ENCODE results near the gene BBS9. TPM values are rescaled to one million over a fixed set of nuclear protein-coding genes. Genes with fewer than 3 reads are reported as not detected.

BBS9 gene
- polyA plus RNA-seq, 3 donors, result 2.7 to 10.6 (median 4.8) TPM

DNA sequence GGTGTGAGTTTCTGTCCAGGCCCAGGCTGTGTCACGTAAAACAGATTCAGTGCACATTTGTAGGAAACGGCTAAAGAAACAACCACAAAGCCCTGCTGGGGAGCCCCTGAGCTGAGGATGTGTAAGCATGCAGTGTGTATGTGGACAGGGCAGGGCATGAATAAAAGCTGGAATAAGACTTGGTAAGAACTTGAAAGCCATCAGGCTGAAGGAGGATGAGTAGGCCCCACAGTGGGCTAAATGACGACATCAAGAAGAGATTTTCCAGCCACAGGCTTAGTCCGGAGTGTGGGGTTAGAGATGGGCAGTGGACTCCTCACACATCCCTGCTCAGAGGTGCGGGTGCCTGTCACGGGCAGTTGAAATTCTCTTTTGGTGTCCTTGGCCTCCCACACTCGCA is 505.2 kb downstream of the BBS9 start:
- 83 to 96% (median 84%) methylated on average over 6 to 7 of the region's 7 CpGs for WGBS, 3 donors
- H3K27ac ChIP-seq (ENCODE audit: low read depth, low read length), result no peak overlapping the region

DNA sequence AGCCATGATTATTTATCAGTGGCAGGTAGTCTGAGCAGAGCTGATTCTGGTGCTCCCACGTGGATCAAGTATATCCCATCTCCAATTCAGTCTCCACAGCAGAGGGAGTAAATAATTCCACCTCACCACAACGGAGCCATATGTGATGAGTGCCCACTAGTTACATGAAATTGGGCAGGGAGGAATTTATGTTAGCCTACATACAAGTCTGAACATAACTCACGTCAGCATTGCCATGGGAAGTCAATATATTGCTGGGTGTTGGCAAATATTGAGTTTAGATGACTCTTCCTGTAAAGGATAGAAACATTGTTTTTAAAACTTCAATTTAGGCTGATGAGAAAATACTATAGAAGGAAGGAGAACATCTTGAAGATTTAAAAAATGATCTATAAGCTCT is 507.0 kb downstream of the BBS9 start:
- 88 to 97% (median 90%) methylated on average over 3 of the region's 3 CpGs for WGBS, 3 donors
- no peak overlapping the region for H3K27ac ChIP-seq (ENCODE audit: low read depth, low read length)

DNA sequence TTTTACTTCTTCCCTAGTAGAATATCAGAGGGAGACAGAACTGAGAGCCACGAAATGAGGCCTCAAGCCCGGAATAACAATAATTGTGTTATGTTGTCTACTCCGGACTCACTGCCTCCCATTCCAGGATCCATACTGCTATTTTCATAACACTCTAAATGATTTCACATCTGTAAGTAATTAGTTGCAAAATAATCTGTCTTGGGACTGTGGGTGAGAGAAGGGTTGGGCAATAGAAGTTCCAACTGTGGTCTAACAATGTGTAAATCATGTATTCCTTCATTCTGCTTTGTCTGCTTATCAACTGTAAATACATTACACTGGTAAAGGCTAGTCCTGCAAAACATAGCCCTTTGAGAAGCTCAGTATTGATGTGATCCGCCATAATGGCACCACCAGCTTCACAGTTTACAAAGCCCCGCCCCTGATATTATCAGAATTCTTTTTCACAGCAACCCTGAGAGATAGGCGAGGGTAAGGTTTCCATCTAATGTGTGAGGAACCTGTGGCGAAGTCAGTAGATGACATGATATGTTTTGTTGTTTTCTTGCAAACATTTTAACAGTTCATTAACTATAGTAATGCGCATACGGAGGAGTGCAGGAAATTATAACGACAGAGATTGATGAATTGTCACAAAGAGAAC is 510.3 kb downstream of the BBS9 start:
- H3K27ac ChIP-seq (ENCODE audit: low read depth, low read length), result no peak overlapping the region
- 80 to 82% (median 82%) methylated on average over 10 of the region's 10 CpGs for WGBS, 3 donors

DNA sequence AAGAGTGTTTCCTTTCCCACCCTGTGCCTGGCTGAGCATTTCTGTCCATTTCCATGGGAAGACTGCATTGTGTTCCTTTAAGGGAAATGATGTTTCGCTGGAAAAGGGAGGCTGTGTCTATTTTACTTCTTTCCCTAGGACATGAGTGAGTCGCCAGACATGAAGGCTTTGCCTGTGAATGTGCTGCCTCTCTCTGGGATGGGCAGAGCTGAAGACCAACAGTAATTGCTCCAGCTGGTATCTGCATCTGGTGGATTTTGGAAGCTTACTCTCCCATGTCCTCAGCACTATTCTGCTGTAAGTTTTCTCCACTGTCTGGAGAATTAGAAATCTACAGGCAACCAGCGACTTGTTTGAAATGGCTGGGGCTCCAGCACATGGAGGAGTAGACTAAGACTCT is 511.4 kb downstream of the BBS9 start:
- WGBS, 3 donors, result 91 to 95% (median 94%) methylated on average over 3 of the region's 3 CpGs
- no peak overlapping the region for H3K27ac ChIP-seq (ENCODE audit: low read depth, low read length)

DNA sequence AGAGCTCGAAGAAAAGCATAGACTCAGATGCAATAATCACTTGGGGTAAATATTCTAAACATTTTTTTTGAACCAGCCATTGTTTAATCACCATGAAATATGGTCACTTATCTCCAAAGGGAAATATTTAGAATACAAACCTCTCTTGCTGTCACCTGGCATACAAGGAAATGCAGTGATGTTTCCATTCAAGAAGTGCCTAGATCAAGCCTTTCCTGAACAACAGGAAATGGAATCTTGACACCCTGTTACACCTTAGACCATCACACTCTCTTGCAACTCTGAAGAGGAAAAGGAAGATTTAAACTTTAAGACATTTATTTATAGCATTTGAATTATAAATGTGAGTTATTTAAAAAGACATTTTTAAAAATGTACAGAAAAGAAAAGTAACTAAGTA is 512.9 kb downstream of the BBS9 start:
- WGBS, 3 donors, result 76 to 85% (median 78%) methylated on average over 1 of the region's 1 CpG
- no peak overlapping the region for H3K27ac ChIP-seq (ENCODE audit: low read depth, low read length)

DNA sequence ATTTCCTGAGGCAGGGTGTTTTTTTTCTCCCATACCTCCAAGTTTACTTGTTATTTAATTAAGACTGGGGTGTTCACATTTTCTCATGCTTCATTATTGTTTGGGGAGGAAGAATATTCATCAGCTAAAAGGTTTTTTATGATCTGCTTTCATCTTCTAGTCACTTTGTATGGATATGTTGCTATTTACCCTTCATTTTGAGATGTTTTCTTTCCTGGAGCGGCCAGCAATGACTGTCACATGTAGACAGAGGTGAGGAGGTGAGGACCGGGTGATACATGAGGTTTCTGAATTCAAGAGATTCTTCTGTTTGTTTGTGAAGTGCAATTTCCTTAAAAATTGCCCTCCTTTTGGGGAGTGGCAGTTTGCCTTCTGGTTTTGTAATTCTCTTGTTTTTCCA is 514.2 kb downstream of the BBS9 start:
- WGBS, 3 donors, result 79 to 91% (median 88%) methylated on average over 2 of the region's 2 CpGs
- H3K27ac ChIP-seq (ENCODE audit: low read depth, low read length), result no peak overlapping the region

DNA sequence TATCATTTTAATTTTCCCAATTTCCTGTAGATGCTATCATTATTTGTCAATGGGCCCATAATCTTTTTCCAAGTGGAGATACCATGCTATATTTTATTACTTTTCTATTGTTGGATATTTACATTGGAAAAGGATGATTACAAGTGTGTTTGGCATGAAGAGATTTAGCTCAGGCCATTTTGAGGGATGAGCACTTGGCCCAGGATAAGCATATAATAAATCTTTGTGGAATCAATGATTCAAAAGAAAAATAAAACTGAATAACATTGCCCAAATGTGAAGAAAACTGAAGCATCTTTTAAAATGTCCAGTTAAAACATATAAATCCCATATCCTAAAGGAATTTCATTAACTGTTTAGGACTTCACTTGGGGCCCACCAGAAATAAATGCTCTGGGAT is 515.1 kb downstream of the BBS9 start:
- no peak overlapping the region for H3K27ac ChIP-seq (ENCODE audit: low read depth, low read length)

DNA sequence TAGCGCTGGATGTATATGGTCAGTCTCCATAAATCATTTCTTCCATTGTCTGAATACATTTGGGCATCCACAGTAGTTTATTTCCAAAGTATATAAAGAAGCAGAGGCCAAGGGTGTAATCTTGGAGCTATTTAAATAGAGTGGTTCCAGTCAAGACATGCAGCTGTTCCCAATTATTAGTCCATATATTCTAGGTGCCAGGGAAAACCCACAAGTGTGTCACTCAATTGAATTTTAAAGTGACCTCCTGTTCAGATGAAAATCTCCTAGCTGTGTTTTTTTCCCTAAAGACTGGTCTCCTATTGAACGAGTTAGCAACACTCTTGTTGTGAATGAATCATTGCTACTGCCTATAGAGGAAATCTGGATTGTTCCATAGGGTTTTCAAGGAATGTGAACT is 515.7 kb downstream of the BBS9 start:
- 88 to 92% (median 88%) methylated on average over 2 of the region's 2 CpGs for WGBS, 3 donors

DNA sequence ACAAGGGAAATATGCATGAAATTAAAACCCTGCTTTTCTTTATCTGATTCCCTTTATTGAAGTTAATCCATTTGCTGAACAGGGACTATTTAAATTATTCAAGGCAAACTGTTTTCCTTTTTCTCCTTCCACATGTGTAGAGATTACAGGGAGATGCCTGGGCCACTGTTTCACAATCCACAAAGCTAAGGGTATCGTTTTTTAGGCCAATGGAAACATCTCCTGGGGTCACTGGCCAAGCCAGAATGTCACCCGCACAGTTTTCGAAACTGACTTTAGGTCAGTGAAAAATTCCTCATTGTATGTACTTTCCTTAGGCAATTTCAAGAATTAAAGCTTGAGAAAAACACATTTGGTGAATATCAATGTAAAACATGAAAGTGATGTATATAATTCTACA is 516.8 kb downstream of the BBS9 start:
- WGBS, 3 donors, result 82 to 90% (median 84%) methylated on average over 3 of the region's 3 CpGs
- H3K27ac ChIP-seq (ENCODE audit: low read depth, low read length), result no peak overlapping the region

More for the DNA sequence above, 515.7 kb downstream of the BBS9 start:
- H3K27ac ChIP-seq (ENCODE audit: low read depth, low read length), result no peak overlapping the region

DNA sequence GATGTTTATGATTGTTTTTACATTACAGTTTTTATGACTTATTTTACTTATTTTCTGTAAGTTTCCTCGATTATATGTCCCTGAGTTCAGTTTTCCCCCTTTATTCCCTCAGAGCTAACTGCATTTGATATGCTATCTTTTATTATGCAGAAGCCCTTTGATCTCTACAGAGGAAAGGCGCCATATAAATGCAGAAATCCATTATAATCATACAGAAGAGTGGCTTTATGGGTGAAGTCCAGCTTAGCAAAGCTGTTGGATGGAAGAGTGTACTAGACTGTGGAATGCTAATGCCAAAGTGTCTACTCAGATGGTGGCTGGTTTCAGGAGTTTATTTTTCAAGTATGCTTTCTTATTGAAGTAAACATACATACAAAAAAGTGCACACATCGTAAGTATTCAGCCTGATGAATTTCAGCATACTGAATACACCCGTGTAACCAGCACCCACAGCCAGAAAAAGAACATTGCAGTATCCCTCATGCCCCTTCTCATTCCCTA is 517.6 kb downstream of the BBS9 start:
- 94 to 95% (median 94%) methylated on average over 4 of the region's 4 CpGs for WGBS, 3 donors

DNA sequence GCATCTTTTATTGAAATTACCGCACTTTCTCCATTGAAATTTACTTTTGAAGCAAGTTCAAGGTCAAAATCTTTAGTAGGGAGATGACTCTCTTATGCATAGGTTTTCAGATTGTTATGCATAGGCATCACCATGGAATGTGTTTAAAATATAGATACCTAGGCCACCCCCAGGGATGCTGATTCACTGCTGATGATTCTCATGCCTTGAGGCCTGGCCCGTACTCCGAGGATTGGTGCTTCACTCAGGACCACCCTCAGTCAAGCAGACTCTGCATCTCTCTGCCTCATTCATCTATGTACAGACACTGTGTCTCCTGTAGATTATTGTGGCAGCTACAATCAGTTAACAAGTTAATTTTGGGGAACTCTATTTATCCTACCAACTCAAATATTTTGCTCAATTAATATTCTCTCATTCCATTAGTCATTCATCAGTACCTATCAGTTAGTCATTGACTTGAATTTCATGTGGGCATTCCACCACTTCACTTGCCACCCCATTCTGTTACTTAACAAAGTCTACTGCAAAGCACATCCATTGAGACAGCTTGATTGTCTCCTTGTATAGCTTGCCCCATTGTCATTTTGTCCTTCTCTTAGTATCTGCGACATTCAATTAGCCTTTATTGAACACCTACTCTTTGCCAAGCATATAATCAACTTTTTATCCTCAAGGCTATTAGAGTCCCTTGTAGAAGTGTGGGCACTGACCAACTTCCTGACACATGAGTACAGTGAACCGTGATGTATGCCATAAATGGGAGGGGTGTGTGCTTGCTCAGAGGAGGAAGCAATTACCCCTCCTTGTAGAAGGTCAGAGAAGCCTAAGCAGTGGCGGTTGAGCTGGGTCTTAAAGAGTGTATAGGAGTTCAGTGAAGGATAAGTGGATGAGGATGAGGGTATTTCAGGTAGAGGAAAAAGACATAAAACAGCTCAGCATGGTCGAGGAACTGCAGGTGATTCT is 520.4 kb downstream of the BBS9 start:
- 90 to 91% (median 91%) methylated on average over 7 of the region's 7 CpGs for WGBS, 3 donors
- H3K27ac ChIP-seq (ENCODE audit: low read depth, low read length), result no peak overlapping the region

More for the DNA sequence above, 517.6 kb downstream of the BBS9 start:
- H3K27ac ChIP-seq (ENCODE audit: low read depth, low read length), result no peak overlapping the region

DNA sequence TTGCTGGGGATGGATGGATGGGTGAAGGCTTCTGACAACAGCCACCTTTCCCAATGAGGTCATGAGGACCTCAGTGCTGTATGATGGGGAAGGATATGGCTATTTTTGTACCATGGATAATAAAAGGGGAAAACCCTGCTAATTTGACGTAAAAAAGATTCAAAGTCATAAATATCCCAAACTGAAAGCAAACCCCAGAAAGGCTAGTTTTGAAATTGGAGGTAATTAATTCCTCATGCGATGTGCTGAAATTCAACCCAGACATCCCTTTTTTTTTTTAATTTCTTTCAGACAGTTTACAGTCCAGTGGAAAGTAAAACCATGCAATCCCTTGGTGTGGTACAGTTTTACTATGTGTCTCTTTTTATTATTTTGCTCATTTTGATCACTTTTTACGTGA is 521.5 kb downstream of the BBS9 start:
- WGBS, 3 donors, result 66 to 88% (median 82%) methylated on average over 3 of the region's 3 CpGs
- H3K27ac ChIP-seq (ENCODE audit: low read depth, low read length), result no peak overlapping the region

DNA sequence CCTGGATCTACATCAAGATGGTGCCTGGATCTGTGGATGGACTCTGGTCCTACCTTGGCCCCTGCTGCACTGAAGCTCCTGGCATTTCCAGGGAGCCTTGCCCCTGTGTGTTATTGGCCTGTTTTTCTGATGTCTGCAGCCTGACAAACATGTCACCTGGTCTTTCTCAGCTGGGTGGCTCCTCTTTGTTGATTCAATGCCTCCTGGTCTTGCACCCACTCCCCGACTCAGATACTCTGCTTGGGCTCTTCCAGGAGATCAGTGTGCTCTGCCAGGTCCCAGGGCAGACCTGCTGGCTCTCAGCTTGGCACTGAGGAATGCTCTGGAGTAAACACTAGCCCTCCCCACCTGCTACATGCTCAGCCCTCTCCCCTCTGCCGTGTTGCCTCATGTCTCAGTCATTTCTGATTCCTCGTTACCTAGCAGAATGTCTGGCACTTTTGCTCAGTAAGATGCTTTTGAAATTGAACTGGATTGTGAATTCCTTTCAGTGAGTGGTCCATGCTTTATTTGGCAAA is 522.7 kb downstream of the BBS9 start:
- 71 to 91% (median 83%) methylated on average over 3 of the region's 3 CpGs for WGBS, 3 donors
- no peak overlapping the region for H3K27ac ChIP-seq (ENCODE audit: low read depth, low read length)

DNA sequence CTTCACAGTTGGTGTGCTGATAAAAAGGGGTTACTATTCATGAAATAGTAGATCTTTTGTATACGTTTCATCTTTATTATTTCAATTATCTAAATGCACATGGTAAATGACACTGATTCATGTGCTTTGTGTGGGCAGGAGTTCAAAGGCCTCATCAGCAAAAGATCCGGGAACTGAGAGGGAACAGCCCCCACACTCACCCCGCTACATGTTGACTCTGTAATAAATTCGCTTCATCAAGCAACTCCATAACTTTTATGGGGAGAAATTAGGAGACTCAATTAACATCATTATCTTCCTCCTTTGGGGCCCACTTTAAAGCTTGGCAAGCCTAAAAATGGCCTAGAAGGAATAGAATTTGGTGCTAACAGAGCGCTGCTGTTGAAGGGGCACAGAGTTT is 525.3 kb downstream of the BBS9 start:
- 90 to 97% (median 91%) methylated on average over 5 of the region's 5 CpGs for WGBS, 3 donors
- H3K27ac ChIP-seq (ENCODE audit: low read depth, low read length), result no peak overlapping the region

Other genes with a start within 250 kb of the BBS9 start
- gene KBTBD2, start 237.8 kb upstream of the BBS9 start, polyA plus RNA-seq, result 10 to 100 TPM in 2 of 3 donors, 1 to 10 TPM in 1; 6.8 to 26.9 (median 24.4) TPM
- gene FKBP9, start 172.1 kb upstream of the BBS9 start, polyA plus RNA-seq, result 10 to 100 TPM; 21.1 to 75.1 (median 46.7) TPM
- 10 to 100 TPM; 13.6 to 28.3 (median 14.3) TPM for gene NT5C3A, start 66.8 kb upstream of the BBS9 start, polyA plus RNA-seq
- 10 to 100 TPM in 1 of 3 donors, 1 to 10 TPM in 2; 8.8 to 12.0 (median 8.8) TPM for gene RP9, start 20.2 kb upstream of the BBS9 start, polyA plus RNA-seq

Measured in adipose tissue (tissue), 3 donors.